Prostate gland (tissue), 2 donors: ENCODE data around the gene GRIK2. TPM values are rescaled to one million over a fixed set of nuclear protein-coding genes. Genes with fewer than 3 reads are reported as not detected.

ENCODE experiments used
- DNase-seq: peaks from one replicate; pipeline ENCODE4 v3.0.0-alpha.2; 2019; ENCODE audit warnings: low spot score
- H3K27ac ChIP-seq, 2 donors: fragments of 200-600 bp; sonication (generic); 2 replicates each; pipeline ENCODE4 v1.5.1; 2017 to 2019
- H3K27me3 ChIP-seq: fragments of 200-600 bp; sonication (generic); replicated peaks from 2 replicates; pipeline ENCODE4 v1.5.1; 2019; ENCODE audit not compliant: insufficient read depth
- H3K36me3 ChIP-seq, 2 donors: fragments of 200-600 bp; sonication (generic); 1 replicate in 1 of 2; 2 replicates in 1 of 2; pipeline versions ENCODE4 v1.5.1 to v1.8.1; 2017 to 2019
- H3K4me1 ChIP-seq: fragments of 200-600 bp; sonication (generic); replicated peaks from 2 replicates; pipeline ENCODE4 v1.5.1; 2019
- H3K4me3 ChIP-seq, 2 donors: fragments of 200-600 bp; sonication (generic); 2 replicates each; pipeline ENCODE4 v1.5.1; 2017 to 2019
- H3K9me3 ChIP-seq: fragments of 200-600 bp; sonication (generic); 2 replicates; pipeline ENCODE4 v1.5.1; 2017
- POLR2A ChIP-seq: fragments of 450-650 bp; IDR thresholded peaks from one replicate; pipeline ENCODE4 v1.6.1; 2016; ENCODE audit warnings: antibody characterized with exemption, mild to moderate bottlenecking
- POLR2AphosphoS5 ChIP-seq: sonication (generic); formaldehyde crosslinking; IDR thresholded peaks from one replicate; pipeline ENCODE4 v1.6.1; 2017; ENCODE audit warnings: antibody characterized with exemption
- WGBS: methylation state at CpG from one replicate; pipeline ENCODE4 v1.1.5; 2018; 5-methylcytosine and 5-hydroxymethylcytosine counted together
- intact Hi-C: fragments of 100-400 bp; cut with DNase I; formaldehyde crosslinking; loops from one replicate; pipeline ENCODE4 v1.14.2; 2022
- total RNA-seq, 2 donors: library from RNA; depleted of rRNA; stranded (reverse); fragments of >200 nt; gene quantifications; one replicate each; pipeline ENCODE4 v1.1.0, GENCODE V29; 2016
- TF ChIP-seq, protein P1 (sequence below), 4 experiments: fragments of 200-600 bp in 2 of 4; fragments of 450-650 bp in 2 of 4; sonication (generic) in 2 of 4; IDR thresholded peaks; 1 replicate in 3 of 4; 2 replicates in 1 of 4; pipeline ENCODE4 v1.5.1; 2016 to 2019; ENCODE audit warnings: antibody characterized with exemption in 4 of 4, mild to moderate bottlenecking in 2 of 4, moderate library complexity in 2 of 4

Gene GRIK2
- total RNA-seq, 2 donors from 2014 or later: 2.6 to 15.7 TPM

DNA sequence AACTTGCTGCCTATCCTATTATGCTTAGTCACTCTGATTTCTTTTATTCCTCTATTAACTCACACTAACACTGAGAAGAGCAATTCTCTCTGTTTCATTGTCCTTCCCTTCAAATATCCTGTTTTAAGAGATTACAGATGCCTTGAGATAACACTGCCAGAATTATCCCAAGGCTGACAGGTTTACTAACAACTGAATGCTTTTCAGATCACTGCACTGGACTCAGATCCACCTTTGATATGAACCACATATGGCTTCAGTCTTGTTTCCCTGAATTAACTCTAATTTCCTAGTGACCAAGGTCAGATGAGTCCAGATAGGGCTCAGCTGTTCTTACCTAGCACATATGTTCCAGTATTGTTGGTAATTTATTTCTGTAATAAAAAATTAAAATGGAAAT is 633.1 kb downstream of the GRIK2 start:
- H3K36me3 ChIP-seq: no peaks in the 10 kb centered on the region
- intact Hi-C loops: no loop called here
- H3K4me1 ChIP-seq: no peaks in the 10 kb centered on the region
- H3K27me3 ChIP-seq: no peaks in the 10 kb centered on the region
- DNase-seq: no peak
- H3K4me3 ChIP-seq: no peak overlapping the region
- TF ChIP-seq POLR2AphosphoS5 (no peak), POLR2A (no peak)
- TF ChIP-seq, protein P1, sequence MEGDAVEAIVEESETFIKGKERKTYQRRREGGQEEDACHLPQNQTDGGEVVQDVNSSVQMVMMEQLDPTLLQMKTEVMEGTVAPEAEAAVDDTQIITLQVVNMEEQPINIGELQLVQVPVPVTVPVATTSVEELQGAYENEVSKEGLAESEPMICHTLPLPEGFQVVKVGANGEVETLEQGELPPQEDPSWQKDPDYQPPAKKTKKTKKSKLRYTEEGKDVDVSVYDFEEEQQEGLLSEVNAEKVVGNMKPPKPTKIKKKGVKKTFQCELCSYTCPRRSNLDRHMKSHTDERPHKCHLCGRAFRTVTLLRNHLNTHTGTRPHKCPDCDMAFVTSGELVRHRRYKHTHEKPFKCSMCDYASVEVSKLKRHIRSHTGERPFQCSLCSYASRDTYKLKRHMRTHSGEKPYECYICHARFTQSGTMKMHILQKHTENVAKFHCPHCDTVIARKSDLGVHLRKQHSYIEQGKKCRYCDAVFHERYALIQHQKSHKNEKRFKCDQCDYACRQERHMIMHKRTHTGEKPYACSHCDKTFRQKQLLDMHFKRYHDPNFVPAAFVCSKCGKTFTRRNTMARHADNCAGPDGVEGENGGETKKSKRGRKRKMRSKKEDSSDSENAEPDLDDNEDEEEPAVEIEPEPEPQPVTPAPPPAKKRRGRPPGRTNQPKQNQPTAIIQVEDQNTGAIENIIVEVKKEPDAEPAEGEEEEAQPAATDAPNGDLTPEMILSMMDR (IDR thresholded peaks at IDR 0.05): no peak
- H3K9me3 ChIP-seq: no peaks in the 10 kb centered on the region
- H3K27ac ChIP-seq: no peak overlapping the region

DNA sequence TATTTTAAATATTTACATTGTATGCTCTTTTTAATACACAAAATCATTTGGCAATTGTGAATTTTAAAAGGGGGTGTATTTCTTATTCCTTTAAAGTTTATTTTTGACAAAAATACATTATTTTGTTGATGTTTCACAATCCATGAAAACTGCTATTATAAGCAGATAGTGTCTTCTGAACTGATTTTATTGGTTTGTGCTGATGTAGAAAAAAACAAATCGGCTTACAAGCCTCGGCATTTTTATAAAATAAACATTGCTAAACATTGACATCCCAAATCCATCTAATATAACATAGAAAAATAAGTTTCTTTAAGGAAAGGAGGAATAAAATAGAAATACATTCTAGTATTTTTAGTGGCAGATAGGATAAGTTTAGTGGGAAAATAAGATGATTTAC is 634.7 kb downstream of the GRIK2 start:
- TF ChIP-seq, protein P1 (IDR thresholded peaks at IDR 0.05): no peak
- TF ChIP-seq POLR2A (no peak), POLR2AphosphoS5 (no peak)
- Histone ChIP-seq H3K4me1 (no peaks in the 10 kb centered on the region), H3K27ac (no peak overlapping the region), H3K9me3 (no peaks in the 10 kb centered on the region), H3K36me3 (no peaks in the 10 kb centered on the region), H3K27me3 (no peaks in the 10 kb centered on the region), H3K4me3 (no peak overlapping the region)
- intact Hi-C loops: no loop called here
- WGBS: 60% methylated on average over 2 of the region's 2 CpGs
- DNase-seq: no peak

DNA sequence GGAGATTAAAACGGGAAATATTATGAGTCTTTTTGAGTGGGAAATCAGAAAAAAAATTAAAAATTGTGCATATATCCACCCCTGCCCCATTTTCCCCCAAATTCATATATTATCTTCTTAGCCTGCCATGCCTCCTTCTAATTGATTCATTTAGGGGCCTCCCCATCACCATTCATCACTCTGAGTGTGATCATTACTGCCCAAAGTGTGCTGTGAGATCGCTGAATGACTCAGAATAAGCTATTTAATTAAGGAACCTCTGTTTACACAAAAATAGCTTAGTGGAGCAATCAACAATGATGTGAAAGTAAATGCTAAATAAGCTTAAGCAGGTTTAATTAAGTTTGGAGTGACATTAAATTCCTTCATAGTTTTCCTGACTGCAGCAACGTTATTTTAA is 645.5 kb downstream of the GRIK2 start:
- H3K36me3 ChIP-seq: no peaks in the 10 kb centered on the region
- WGBS: 41% methylated on average over 3 of the region's 3 CpGs
- H3K4me1 ChIP-seq: no peaks in the 10 kb centered on the region
- H3K4me3 ChIP-seq: no peak overlapping the region
- no peaks in the 10 kb centered on the region for H3K27me3 ChIP-seq
- no peak for DNase-seq
- H3K27ac ChIP-seq: no peak overlapping the region
- intact Hi-C loops: no loop called here
- H3K9me3 ChIP-seq: no peaks in the 10 kb centered on the region
- TF ChIP-seq, protein P1 (IDR thresholded peaks at IDR 0.05): no peak
- TF ChIP-seq POLR2A (no peak), POLR2AphosphoS5 (no peak)

DNA sequence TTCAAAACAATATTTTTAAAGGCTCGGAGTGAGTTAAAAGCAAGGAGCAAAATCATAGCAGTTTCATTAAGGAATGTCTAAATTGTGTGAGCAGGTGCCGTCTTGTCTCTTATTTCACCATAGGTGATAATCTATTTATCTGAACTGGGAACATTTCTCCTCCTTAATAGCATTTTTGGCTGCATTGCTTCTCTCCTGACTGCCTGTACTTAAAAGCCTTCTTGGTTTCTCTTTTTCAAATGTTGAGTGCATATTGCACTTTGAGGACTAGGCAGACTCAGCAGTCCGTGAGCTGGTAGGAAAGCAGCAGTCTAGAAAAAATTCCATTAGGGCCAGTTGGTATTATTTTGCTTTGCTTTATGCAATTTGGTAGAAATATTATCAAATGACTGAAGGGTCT is 645.9 kb downstream of the GRIK2 start:
- WGBS: 29% methylated on average over 3 of the region's 3 CpGs
- intact Hi-C loops: no loop called here

DNA sequence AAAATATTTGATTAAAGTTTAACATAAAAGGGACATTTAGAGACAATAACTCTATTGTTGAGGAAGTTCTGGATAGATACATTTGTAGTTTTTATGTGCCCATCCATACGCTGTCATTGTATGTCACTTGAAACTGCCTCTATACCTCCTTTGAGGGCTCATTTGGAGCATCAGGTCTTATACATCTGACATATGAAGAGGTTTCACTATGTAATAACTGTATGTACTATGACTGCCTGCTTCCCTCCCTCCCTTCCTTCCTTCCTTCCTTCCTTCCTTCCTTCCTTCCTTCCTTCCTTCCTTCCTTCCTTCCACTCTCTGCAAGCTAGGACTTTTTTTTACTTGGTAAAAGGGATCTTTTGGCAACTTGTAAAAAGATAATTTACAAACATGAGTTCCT is 657.5 kb downstream of the GRIK2 start:
- 91% methylated on average over 1 of the region's 1 CpG for WGBS
- Histone ChIP-seq H3K36me3 (no peaks in the 10 kb centered on the region), H3K27me3 (no peaks in the 10 kb centered on the region), H3K4me1 (no peaks in the 10 kb centered on the region), H3K4me3 (no peak overlapping the region), H3K27ac (no peak overlapping the region), H3K9me3 (no peaks in the 10 kb centered on the region)
- TF ChIP-seq, protein P1 (IDR thresholded peaks at IDR 0.05): no peak
- no peak for TF ChIP-seq POLR2AphosphoS5
- TF ChIP-seq POLR2A: no peak
- DNase-seq: no peak
- intact Hi-C loops: no loop called here

More for the DNA sequence above, 645.9 kb downstream of the GRIK2 start:
- DNase-seq: no peak
- Histone ChIP-seq H3K27ac (no peak overlapping the region), H3K4me3 (no peak overlapping the region), H3K27me3 (no peaks in the 10 kb centered on the region), H3K36me3 (no peaks in the 10 kb centered on the region), H3K4me1 (no peaks in the 10 kb centered on the region), H3K9me3 (no peaks in the 10 kb centered on the region)
- TF ChIP-seq POLR2A (no peak), POLR2AphosphoS5 (no peak)
- TF ChIP-seq, protein P1 (IDR thresholded peaks at IDR 0.05): no peak
